HG02759 (cell line): Measurements from ENCODE around the gene NPY1R.

ENCODE experiments used
- ATAC-seq: cut with Tn5 transposase; IDR thresholded peaks from one replicate; pipeline ENCODE4 v1.9.1; 2021; ENCODE audit warnings: mild to moderate bottlenecking, moderate library complexity; ENCODE audit not compliant: unreplicated experiment

The NPY1R gene

DNA sequence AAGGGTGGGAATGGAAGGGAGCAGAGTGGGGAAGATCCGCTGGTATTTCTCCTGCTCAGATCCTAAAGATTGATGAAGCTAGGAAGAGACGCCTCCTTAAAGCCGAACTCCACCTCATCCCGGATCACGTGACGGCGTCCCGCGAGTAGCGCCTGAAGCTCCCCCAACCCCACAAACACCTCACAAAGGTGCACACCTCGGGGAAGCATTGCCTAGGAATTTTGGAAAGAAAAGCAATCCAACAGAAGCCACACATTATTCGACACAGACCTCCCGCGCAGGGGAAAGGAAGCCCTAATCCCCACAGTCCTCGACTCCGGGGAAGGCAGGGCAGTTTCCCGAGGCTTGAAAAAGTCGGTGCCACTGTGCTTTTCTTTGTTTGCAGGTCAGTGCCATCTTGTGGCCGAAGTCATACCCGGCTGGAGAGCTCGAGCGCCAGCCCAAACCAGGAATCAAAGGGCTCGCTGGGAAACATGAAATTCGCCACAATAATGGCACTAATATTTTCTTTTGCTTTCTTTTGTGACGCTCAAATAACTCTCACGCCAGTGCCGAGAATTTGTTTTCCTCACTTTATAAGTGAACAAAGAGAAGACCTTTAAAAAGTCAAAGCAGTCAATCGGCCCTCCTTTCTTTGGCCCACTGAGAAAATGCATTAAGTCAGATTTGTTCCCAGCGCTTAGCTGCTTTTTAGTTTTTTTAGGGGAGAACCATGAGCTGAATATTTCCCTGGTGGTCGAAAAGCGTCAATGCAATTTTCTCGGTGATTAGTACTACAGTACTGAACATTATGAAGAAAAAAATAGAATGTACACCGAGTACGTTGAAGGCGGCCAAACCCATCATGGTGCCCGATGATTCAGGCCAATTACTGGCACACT is at the start of gene NPY1R:
Gene NPY1R (minus strand): TSS at position 71 of the 881 bp plus-strand sequence. CDS start 6,042 bp downstream, outside the sequence.
- ATAC-seq: peak; percentile 92

- ATAC-seq: no peak
Measured at GRCh38 chr4:163380703-163381102, 48.3 kb upstream of the NPY1R start.

GRCh38 chr4:163378661-163379060 is 46.3 kb upstream of the NPY1R start:
- no peak for ATAC-seq

GRCh38 chr4:163372029-163372428 is 39.6 kb upstream of the NPY1R start:
- no peak for ATAC-seq

DNA sequence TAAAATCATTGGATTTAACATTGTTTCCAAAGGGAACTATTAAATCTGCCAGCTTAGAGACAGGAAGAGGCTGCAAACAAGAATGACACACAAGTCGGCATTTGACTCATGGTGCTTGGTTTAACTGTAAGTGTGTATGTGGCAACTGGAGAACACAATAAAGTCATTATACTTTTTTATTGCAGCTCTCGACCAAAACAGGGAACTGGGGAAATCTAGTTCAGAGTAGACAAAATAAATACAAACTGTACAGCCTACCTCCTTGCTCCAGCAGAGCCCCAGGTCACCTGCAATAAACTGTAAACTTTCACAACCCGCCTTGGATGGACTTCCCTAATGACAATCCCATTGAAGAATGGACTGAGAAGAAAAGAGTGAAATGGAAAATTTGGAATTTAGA is 35.3 kb upstream of the NPY1R start:
- ATAC-seq: no peak

DNA sequence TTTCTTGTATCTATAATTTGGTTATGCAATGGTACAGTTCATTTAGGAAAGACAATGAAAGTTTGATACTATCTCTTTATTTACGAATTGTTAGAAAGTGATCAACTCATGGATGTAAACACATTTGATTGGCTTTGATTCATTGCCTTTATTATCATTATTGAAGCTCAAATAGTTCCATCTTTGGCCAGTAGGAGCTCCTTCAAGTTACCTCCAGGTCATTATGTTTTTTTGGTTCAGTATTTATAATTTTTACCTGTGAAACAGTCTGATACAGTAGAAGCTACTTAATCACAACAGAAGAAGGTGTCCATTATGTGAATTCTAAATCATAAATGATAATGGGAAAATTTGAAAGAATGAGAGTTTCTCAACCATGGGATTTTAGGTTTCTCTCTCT is 23.7 kb upstream of the NPY1R start:
- ATAC-seq: no peak

DNA sequence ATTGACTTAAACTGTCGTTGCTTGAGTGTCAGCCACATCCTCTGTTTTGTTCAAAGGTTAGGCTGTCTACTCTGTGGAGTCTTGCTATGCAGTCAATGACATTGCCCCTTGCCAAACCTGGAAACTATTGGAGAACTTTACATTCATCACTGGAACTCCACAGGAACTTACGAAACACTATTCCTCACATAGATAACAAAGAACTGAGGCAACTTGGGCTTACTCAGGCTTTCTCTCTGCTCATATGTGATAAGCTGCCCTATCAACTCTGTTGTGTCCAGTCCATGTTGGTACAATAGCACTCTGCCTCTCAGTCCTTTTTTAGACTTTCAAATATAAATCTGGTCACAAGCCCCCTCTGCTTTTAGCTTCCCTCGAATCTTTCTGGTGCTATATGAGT is 20.7 kb upstream of the NPY1R start:
- ATAC-seq: no peak

DNA sequence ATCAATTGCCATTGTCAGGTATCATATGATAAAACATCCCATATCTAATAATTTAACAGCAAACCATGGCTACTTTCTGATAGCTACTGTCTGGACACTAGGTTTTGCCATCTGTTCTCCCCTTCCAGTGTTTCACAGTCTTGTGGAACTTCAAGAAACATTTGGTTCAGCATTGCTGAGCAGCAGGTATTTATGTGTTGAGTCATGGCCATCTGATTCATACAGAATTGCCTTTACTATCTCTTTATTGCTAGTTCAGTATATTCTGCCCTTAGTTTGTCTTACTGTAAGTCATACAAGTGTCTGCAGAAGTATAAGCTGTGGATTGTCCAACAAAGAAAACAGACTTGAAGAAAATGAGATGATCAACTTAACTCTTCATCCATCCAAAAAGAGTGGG is 18.3 kb upstream of the NPY1R start:
- no peak for ATAC-seq

DNA sequence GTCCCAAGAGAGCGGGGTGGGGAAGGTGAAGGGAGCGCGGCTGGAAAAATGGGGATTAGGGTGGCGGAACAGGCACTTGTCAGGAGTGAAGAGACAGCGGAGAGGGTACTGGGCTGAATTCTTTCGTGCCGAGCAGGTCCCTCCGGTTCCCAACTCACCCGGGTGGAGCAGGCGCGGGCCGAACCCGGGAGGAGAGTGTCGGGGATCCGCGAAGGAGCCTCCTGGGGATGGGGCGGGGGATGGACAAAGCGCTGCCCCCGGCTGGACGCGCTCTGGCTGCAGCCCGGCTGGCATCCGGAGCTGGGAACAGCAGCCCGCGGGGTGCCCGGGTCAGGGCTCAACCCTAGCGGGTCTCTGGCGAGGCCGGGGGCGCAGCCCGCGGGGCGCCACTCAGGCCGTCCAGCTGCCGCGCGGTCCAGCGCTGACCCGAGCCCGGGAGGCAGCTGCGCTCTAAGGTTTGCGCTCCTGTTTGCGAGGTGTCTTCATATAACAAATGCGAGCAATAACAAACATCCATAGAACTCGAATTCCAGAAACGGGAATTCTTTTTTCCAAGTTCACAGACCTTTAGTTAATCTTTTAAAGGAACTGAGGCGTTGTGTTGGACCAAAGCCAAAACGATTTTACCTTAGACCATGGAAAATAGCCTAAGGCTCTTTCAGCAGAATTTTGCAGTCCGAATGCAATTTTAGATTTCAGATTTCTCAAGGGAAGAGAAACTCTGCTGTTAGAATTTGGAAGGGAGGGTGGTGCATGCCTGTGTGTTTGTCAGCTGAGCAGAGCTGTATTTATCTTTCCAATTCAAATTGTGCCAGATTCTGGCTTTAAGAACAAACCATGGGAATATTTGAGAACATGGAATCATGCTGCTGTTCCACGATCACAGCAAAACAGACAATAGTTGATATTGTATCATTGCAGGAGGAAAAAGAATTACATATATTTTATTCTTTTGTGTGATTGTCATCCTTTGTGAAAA is 12.0 kb upstream of the NPY1R start:
- no peak for ATAC-seq

GRCh38 chr4:163343604-163344146 is 11.3 kb upstream of the NPY1R start, which contains the start of gene NPY5R:
Gene NPY5R (plus strand): TSS chr4:163343892. CDS start chr4:163350274, 6,382 bp downstream.
- ATAC-seq: no peak

- no peak for ATAC-seq
Measured at GRCh38 chr4:163335384-163335783, 3.0 kb upstream of the NPY1R start.

DNA sequence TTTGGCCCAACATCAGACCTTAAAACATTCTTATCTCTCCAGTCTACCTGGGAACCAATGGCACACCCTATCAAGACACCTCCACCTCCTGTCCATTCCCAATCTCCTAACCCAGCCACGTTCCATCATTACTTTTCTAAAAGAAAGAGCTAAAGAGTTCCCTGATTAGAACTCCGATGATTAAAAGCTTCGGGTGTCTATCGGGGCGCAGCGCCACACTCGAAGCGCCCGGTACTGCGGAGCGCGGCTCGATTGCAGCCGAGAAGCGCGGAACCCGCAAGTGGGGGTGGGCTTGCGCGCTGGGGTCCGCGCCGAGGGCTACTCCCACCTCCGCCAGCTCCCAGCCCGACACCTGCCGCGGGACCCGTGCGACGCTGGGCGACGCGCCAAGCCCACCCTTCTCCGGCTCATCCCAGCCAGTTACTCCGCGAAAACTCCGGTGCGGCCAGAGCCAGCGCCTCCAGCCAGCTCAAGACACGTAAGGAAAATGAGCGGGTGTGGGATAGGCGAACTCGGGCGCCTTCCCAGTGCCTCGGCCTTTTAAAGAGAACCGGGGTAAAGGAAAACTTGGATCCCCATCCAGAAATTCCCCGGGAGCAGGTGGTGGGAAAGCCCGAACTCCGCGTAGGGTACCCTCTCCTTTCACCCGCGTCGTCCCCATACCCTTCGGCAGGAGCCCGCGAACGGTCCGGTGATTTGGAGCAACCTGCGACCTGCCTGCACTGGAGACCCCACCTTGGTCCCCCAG is 593 bp downstream of the NPY1R start:
- ATAC-seq: no peak

DNA sequence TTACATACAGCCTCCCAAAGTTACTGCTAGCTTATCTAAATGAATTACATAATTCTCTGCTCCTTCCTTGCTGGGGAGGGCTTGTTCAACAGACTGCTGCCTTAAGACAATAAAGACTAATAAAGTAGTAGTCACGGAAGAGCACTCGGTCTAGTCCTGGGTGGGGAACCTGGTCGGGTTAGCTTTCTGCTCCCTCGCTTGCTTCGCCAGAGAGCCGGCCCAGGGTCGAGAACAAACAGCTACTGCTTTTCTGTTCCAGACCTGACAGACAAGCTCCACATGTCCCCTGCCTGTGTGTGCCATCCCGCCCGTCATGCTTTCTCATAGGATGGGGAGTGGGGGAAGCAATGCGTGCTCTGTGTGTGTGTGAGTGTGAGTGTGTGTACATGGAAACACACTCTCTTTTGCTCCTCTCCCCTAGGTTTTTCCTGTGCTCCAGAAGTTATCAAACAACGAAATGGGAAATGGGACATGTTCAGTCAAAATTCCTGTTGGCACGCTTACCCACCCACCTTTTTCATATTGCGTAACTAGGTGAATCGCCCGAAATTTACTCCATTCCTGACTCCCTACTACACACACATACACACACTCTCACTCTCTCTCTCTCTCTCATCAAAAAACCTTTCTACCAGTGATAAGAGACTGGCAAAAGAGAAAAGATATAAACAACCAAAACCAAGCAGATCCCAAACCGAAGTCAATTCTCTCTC is 1.3 kb downstream of the NPY1R start:
- no peak for ATAC-seq

DNA sequence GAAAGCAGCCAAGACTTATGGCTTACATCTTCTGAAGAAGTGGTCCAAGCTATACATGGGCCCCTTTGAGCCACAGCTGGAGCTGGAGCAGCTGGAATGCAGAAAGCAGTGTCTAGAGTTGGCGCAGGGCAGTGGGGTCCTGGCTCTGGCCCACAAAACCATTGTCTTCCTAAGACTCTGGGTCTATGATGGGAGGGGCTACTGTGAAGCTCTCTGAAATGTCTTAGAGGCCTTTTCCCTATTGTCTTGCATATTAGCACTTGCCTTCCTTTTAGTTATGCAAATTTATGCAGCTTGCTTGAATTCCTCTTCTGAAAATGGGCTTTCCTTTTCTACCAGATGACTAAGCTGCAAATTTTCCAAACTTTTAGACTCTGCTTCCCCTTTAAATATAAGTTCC is 15.3 kb downstream of the NPY1R start:
- no peak for ATAC-seq

DNA sequence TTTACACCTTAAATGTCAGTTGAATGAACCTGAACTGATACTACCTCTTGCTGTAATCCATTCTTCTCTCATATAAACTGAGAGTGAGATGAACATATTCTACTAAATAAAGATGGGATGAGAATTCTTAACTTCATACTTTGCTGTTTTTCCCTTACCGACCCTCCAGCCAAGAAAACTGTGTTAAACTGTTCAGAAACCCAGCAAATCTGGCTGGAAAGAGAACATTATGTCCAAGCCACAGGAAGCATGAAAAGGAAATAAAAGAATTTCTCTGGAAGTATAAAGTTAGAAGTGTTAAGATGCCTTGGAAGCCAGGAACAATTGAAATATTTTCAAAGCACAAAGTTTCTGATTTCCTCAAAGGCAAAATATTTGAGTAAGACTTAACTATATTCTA is 22.9 kb downstream of the NPY1R start:
- no peak for ATAC-seq

DNA sequence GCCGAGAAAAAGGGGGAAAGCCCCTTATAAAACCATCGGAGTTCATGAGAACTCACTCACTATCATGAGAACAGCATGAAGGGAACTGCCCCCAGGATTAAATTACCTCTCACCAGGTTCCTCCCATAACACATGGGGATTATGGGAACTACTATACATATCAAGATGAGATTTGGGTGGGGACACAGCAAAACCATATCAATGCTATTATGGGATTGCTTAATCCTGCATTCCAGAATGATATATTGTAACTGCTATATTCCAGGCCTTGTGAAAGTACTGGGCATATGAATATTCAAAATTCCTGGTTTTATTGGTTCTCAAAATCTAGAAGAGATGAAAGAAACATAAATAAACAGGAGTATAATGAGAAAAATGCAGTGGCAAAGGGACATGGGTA is 29.3 kb downstream of the NPY1R start:
- ATAC-seq: no peak

GRCh38 chr4:163300445-163300844 is 32.0 kb downstream of the NPY1R start:
- ATAC-seq: no peak

GRCh38 chr4:163295138-163295537 is 37.3 kb downstream of the NPY1R start:
- ATAC-seq: no peak

DNA sequence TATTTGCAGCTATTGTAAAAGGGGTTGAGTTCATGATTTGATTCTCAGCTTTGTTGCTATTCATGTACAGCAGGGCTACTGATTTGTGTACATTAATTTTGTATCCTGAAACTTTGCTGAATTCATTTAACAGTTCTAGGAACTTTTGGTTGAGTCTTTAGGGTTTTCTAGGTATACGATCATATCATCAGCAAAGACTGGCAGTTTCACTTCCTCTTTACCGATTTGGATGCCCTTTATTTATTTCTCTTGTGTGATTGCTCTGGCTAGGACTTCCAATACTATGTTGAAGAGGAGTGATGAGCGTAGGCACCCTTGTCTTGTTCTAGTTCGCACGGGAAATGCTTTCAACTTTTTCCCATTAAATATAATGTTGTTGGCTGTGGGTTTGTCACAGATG is 48.1 kb downstream of the NPY1R start:
- no peak for ATAC-seq
